ENCODE results near the gene EPB41. TPM values are rescaled to one million over a fixed set of nuclear protein-coding genes. Genes with fewer than 3 reads are reported as not detected.

EPB41 gene
- total and polyA plus RNA-seq, 2 experiments from 2014 or later: 13.2 to 60.8 TPM

GRCh38 chr1:28928314-28928941, 14.1 kb downstream of the EPB41 start:
- H3K4me3 ChIP-seq: no peak overlapping the region
- no peak overlapping the region for H2AFZ ChIP-seq
- H3K9me2 ChIP-seq (replicated peaks; ENCODE audit: insufficient read depth): no peaks in the 10 kb centered on the region
- H3K4me1 ChIP-seq (ENCODE audit: insufficient read depth): peaks cover 21% of the 10 kb centered on the region
- H3K27ac ChIP-seq: peak overlapping the region; percentile 49
- no peaks in the 10 kb centered on the region for H3K9me3 ChIP-seq (ENCODE audit: low read depth)
- H3K4me2 ChIP-seq: peak overlapping the region; percentile 54
- TF ChIP-seq EZH2 (IDR thresholded peaks at IDR 0.05; ENCODE audit: borderline replicate concordance) (no peak), CTCF (IDR thresholded peaks at IDR 0.05; ENCODE audit: poor library complexity) (no peak), EZH2phosphoT487 (IDR thresholded peaks at IDR 0.05; ENCODE audit: low read depth, severe bottlenecking, unreplicated experiment) (no peak)
- H3K79me2 ChIP-seq: peaks cover 72% of the 10 kb centered on the region
- WGBS (ENCODE audit: low lambda C conversion rate, missing lambda C conversion rate): 20% methylated on average over 2 of the region's 2 CpGs
- H3K36me3 ChIP-seq (replicated peaks; ENCODE audit: insufficient read depth, low read depth): no peaks in the 10 kb centered on the region
- peaks cover 3% of the 10 kb centered on the region for H4K20me1 ChIP-seq (ENCODE audit: insufficient read depth, poor library complexity, severe bottlenecking)
- DNase-seq (ENCODE audit: low spot score): no peak
- no peaks in the 10 kb centered on the region for H3K27me3 ChIP-seq

GRCh38 chr1:28933277-28933676, 18.9 kb downstream of the EPB41 start:
- DNase-seq (ENCODE audit: low spot score): no peak
- no peaks in the 10 kb centered on the region for H3K36me3 ChIP-seq (replicated peaks; ENCODE audit: insufficient read depth, low read depth)
- no peaks in the 10 kb centered on the region for H3K9me2 ChIP-seq (replicated peaks; ENCODE audit: insufficient read depth)
- no peak overlapping the region for H3K27ac ChIP-seq
- peaks cover 4% of the 10 kb centered on the region for H4K20me1 ChIP-seq (ENCODE audit: insufficient read depth, poor library complexity, severe bottlenecking)
- TF ChIP-seq CTCF (IDR thresholded peaks at IDR 0.05; ENCODE audit: poor library complexity) (no peak), EZH2phosphoT487 (IDR thresholded peaks at IDR 0.05; ENCODE audit: low read depth, severe bottlenecking, unreplicated experiment) (no peak), EZH2 (IDR thresholded peaks at IDR 0.05; ENCODE audit: borderline replicate concordance) (no peak)
- no peak overlapping the region for H2AFZ ChIP-seq
- H3K79me2 ChIP-seq: peaks cover 69% of the 10 kb centered on the region
- H3K4me1 ChIP-seq (ENCODE audit: insufficient read depth): peaks cover 7% of the 10 kb centered on the region
- 97% methylated on average over 2 of the region's 2 CpGs for WGBS (ENCODE audit: low lambda C conversion rate, missing lambda C conversion rate)
- H3K4me2 ChIP-seq: no peak overlapping the region
- H3K9me3 ChIP-seq (ENCODE audit: low read depth): no peaks in the 10 kb centered on the region
- H3K4me3 ChIP-seq: no peak overlapping the region
- H3K27me3 ChIP-seq: no peaks in the 10 kb centered on the region

GRCh38 chr1:28933918-28934317, 19.5 kb downstream of the EPB41 start:
- no peaks in the 10 kb centered on the region for H3K27me3 ChIP-seq
- H3K9me2 ChIP-seq (replicated peaks; ENCODE audit: insufficient read depth): no peaks in the 10 kb centered on the region
- H3K4me2 ChIP-seq: no peak overlapping the region
- H4K20me1 ChIP-seq (ENCODE audit: insufficient read depth, poor library complexity, severe bottlenecking): peaks cover 4% of the 10 kb centered on the region
- H3K4me3 ChIP-seq: no peak overlapping the region
- H3K9me3 ChIP-seq (ENCODE audit: low read depth): no peaks in the 10 kb centered on the region
- DNase-seq (ENCODE audit: low spot score): no peak
- peaks cover under 1% of the 10 kb centered on the region for H3K4me1 ChIP-seq (ENCODE audit: insufficient read depth)
- TF ChIP-seq CTCF (IDR thresholded peaks at IDR 0.05; ENCODE audit: poor library complexity) (no peak), EZH2phosphoT487 (IDR thresholded peaks at IDR 0.05; ENCODE audit: low read depth, severe bottlenecking, unreplicated experiment) (no peak), EZH2 (IDR thresholded peaks at IDR 0.05; ENCODE audit: borderline replicate concordance) (no peak)
- peaks cover 76% of the 10 kb centered on the region for H3K79me2 ChIP-seq
- no peaks in the 10 kb centered on the region for H3K36me3 ChIP-seq (replicated peaks; ENCODE audit: insufficient read depth, low read depth)
- no peak overlapping the region for H3K27ac ChIP-seq
- no peak overlapping the region for H2AFZ ChIP-seq

All from hepatocyte (in vitro differentiated cells).